GM18520 (cell line): ENCODE data around the gene PSMD5.

Source experiments
- ATAC-seq: cut with Tn5 transposase; IDR thresholded peaks from one replicate; pipeline ENCODE4 v1.9.1; 2021; ENCODE audit not compliant: unreplicated experiment

The PSMD5 gene

DNA sequence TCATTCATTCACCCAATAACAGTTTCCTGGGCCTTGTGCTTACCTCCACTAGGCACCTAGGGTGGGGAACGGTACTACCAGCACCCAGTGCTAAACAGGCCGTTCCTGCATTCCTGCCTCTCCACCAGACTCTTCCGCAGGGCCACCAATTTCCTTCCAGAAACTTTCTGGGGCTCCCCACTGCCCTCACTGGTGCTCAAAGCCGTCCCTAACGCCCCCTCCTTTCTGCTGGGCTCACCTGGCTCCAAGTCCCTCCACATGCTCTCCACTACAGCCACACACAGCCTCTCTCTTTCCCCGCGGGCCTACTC lies 32.9 kb upstream of the PSMD5 start:
- no peak for ATAC-seq

DNA sequence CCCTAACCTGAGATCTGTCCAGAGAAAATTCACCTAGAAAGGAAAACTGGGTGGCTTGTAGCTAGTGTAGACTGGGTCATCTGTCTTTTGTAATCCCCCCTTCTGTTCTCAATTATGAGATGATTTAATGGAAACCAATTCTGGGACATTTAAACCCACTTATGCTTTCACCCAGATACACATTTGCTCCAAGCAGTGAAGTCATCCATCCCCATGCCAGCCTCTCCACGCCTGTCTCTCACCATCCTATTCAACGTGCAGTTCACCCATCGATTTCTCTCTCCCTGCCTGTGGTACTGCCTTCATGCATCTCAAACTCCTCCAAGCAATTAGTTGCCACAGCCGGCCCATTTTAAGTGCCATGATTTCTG lies 32.5 kb upstream of the PSMD5 start:
- ATAC-seq, result no peak

DNA sequence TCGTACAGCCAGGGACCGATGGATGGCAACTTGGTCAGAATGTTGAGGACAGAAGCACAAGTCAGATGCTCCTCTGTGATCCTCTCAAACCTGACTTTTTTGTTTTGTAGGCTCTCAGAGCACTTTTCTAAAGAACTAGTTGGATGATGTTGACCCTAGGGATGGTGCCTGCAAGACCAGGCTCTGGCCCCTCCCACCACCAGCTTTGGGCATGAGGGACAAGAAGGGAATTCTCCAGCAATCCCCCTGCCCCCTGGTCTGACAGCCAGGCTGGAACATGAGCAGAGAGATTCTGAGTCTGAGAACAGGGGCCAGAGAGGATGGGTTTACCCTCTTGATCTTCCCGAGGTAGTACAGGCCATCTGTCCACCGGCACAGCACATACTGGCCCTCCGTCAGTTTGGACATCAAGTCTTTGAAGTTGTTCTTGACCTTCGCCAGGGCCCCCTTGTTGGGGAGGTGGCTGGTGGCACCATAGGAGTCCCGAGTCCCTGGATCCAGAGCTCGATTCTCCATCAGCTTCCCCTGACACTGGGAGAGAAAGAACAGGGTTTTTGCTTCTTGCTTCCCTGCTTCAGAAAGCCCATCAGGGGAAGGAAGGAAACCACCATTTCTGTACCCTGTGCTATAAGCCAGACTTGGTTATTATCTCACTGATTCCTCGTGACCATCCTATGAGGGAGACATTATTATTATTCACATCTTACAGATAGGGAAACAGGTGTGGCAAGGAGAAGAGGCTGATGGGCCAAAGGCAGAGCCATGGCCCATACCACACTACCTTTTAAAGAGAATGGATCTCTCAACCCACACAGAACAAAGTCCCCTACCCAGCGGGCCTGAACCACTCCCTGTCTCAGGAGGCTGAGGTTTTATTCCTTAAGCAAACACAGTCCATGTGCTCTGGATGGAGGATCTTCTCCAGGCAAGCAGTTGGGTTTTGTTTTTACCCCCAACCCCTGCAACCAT lies 31.8 kb upstream of the PSMD5 start:
- ATAC-seq, result no peak

DNA sequence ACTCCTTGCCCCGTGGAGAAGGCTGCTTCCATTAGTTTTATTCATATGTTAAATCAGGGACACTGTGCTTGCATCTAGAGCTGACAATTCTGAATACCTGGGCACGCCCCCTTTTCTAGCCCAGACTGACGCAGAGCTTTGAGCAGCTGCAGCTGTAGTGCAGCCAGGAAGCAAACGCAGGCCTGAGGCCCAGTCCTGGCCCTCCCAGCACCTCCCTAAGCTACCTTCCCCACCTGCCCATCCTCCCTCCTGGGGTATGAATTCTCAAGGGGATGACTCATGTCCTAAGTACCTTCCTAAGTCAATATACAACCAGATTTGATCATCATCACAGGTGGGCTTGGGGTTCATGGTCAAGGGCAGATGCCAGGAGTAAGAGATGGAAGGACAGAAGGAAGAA lies 30.8 kb upstream of the PSMD5 start:
- no peak for ATAC-seq

DNA sequence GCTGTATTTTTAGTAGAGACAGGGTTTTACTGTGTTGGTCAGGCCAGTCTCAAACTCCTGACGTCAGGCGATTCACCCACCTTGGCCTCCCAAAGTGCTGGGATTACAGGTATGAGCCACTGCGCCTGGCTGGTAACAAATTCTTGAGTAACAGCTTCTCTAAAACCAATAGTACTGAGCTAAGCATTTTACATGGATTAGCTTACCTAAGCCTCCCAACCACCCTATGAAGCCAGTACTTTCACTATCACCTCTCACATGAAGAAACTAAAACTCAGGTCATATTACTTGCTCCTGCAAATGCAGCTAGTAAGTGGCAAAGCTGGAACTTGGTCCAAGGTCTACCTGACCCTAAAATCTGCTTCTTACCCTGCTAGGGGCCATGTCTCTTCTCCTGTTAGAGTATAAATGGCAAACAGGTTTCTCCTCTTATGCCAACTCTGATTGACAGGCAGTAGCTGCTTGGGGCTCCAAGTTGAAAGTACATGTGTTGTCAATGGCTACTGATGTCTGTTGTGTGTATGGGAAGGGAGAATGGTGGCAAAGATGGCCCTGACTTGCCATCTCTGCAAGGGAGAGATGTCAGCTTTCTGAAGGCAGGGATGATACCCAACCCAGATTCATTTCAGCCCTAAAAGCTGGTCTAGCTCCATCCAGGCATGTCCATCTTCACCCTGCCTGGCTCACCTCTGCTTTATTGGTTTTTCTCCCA lies 30.2 kb upstream of the PSMD5 start:
- ATAC-seq, result no peak

DNA sequence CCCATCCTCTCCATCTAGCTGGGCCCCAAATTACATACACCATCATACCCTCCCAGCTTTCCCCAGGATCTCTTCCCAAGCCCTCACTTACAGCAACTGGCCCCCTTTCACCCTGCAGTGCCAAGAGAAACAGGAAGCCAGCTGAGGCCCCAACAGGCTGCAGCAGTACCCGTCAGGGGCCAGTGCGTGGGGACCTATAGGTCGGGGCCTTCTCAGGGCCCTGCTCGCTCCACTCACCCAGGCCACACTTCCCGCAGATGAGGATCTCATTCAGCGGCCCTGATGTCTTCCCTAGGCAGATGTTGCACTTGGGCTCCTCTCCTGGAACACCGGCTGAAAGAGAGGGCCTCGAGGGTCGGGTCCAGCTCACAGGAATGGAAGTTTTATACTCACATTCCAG lies 27.5 kb upstream of the PSMD5 start:
- no peak for ATAC-seq

DNA sequence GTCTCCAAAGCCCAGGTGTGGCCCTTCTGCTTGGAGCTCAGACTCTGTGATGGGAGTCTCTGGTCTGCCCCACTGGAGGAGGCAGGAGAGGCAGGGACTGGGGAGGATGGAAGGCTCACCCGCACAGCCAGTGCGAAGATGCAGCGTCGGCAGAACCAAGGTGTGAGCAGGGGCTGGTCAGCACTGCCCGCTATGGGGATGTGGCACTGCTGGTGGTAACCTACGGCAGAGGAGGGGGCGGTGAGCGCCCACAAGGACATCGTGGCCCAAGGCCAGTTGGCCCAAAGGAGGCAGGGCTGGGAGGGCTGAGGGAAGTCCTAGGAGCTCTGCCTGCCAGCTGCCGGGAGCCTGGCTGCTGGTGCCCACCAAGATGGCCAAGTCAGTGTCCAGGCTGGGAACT lies 27.0 kb upstream of the PSMD5 start:
- no peak for ATAC-seq

DNA sequence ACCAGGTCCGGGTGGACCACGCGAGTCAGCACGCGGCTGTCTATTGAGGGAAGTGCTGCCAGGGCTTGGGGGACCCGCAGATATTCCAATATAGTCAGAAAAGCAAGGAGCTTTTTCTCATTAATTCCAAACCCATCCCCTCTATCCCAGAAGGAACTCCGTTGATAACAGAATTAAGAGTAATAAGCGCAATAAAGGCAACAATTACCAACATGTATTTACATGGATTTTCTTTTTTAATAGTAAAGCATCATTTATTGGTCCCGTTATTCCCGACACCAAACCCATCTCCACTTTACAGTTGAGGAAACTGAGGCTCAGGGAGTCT lies 26.6 kb upstream of the PSMD5 start:
- no peak for ATAC-seq

DNA sequence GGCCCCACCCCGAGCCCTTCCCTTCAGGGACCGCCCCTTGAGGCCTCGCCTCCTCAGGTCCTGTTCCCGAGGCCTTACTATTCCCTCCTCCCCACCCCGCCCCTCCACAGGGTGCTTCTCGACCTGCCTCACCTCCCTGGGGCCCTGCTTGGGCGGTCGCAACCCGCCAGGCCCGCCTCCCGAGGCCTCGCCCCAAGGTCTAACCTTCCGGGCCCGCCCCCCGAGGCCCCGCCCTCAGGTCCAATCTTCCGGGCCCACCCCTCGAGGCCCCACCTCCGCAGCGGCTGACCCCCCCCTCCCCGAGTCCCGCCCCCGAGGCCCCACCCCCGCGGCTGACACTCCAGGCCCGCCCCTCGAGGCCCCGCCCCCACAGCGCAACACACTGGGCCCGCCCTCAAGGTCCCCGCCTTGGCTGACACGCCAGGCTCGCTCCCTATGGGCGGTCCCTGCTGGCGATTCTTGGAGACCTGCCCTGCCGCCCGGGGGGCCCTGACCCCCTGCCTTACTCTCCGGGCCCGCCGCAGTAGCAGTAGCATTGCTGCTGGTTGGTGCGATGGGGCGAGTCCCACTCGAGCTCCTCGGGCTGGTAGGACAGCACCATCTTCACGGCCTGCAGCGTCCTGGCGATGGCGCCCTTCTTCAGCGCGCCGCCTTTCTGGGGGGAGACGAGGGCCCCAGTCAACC lies 26.1 kb upstream of the PSMD5 start:
- peak; percentile 79 for ATAC-seq

DNA sequence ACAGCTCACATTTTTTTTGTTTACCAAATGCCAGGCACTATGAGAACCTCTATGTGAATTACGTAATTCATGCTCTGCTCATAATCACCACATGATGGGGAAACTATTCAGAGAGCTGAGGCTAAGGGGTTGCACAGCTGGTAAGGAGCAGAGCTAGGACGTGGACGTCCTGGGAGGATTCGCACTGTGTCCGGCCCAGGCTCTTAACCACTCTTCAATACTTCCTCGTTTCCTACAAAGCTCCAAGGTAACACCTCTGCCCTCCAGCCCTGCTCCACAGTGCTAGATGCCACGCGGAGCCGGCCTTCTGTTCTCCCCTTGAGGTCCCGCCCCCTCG lies 25.6 kb upstream of the PSMD5 start:
- ATAC-seq, result peak; percentile 11

DNA sequence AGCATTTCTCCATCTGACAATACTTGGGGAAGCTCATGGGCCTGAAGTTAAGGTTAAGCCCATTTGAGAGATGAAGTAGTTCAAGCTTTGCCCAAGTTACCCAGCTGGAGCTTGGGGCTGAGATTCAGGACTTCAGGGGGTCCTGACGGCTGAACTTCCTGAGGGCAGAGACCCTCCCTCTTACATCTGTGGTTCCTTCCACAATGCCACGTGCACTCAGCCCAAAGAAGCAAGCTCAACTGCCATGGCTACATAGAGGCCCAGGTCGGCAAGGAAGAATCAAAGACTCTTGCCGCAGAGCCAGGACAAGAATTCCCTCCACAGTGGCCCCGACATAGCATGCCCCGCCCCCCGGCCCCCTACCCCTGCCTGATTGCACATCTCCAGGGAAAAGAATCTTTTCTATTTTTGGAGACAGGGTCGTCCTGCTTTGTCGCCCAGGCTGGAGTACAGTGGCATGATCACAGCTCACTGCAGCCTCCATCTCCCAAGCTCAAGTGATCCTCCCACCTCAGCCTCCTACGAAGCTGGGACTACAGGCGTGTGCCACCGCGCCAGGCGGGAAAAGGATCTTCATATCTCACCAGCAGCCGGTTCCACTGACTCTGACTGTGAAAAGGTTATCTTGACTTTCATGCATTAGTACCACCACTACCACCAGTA lies 25.1 kb upstream of the PSMD5 start:
- ATAC-seq, result no peak

DNA sequence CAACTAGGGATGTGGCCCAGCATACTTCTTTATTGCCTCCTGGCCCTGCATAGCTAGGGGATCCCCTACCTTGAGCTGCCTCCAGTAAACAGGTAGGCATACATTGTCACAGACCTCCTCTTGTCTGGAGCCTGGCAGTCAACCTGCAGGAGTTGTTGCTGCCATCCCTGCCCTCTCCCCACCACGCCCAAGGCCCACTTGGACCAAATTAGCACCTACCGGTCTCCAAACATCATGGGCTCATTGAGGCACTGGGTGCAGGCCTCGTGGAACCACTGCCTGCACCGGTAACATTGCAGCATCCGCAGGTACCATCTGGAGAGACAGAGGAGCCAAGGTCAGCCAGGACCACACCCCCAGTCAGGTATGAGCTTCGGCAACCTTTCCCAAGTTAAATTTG lies 23.9 kb upstream of the PSMD5 start:
- ATAC-seq, result no peak

DNA sequence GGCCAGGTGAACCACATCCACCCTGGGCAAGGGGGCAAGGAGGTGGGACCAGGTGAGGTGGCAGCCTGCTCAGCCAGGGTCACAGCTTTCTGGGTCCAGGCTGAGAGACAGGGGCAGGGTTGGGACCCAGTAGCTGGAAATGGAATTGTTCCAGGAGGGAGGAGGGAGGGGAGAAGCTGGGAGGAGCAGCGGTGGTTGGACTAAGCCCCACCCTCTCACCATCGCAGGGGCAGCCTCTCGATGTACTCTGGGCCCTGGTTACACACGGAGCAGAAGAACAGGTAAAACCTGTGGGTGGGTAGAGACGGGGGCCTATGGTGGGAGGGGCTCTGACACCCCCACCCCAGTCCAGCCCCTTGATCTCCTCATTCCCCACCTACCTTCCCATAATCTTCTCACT lies 23.1 kb upstream of the PSMD5 start:
- ATAC-seq, result no peak

DNA sequence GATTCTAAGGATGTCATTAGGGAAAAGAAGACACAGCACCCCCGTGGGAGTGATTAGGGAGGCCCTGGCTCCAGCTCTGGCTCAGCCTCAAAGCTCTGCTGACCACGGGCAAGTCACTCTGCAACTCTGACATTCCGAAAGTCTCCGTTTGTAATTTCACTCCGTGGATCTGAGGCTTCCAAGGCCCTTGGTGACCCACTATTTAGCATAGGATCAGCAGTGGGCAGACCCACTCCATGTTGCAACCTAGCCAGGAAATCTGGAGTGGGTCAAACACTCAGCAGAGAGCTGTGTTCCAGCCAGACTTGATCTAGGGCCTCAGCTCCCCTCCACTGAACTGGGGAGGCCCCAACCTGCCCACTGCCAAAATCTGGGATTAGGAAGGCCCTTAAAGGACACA lies 22.5 kb upstream of the PSMD5 start:
- ATAC-seq, result no peak

DNA sequence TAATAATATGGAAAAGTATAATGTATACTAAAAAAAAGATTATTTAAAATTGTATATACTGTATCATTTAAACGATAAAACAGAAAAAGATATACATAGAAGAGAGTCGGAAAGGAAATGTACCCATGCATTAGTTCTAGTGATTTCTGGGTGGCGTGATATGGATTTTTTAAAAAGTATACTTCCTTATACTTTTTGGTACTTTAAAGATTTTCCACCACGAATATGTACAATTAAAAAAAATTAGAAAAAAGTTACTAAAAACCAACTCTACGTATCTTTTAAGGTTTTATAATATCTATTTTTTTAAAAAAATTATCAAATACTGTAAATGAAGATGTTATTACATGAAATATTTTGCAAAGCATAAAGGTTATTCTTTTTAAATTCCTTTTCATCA lies 22.0 kb upstream of the PSMD5 start:
- no peak for ATAC-seq

DNA sequence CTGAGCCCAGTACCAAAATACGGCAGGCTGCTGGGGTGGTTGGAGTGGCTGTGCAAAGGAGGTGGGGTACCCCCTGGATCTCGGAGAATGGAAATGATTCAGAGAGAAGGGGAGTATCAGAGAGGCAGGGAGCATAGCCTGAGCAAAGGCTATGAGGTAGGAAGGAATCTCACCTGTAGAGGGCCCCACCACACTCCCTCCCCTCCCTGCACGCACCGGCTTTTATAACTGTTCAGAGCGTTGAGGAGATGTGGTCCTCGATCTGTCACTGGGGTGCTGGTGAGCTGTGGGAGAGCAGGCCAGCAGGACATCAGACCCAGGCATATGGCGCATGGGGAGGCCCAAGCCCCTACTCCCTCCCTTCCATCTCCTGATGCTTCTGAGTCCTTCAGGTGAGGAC lies 21.1 kb upstream of the PSMD5 start:
- ATAC-seq, result no peak

DNA sequence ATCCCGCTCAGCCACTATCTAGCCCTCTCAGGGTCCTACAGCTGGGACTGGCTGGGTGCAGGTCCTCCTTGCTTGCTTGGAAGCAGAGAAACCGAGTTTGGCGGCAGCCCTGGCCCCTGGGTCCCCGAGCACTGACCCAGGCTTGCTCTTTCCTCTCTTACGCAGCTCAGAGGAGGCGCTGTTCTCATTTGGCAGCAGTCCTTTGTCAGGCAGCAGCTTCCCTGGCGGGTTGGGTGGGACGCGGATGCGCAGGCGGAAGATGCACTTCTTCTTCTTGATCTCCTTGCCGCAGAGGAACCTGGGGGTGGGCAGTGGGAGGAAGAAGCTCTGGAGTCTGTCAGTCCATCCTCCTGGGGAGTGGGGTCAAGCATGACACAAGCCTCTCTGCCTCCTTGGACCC lies 19.7 kb upstream of the PSMD5 start:
- no peak for ATAC-seq

DNA sequence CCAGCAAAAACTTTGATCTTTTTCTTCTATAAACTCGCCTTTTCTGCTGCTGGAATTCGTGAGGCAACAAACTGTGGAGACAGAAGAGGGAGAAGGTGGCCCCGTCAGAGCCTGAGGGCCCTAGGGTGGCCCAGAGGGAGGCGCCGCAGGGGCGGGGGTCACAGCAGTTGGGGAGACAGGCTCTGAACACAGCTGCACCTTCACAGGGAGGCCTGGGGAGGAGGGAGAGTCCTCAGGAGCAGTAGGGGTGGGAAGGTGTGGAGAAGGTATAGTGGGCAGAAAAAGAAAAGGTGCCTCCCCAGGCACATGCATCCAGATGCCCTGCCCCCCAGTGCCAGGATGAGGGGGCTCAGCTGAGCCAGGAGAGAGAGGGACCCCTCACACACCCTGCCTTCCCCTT lies 19.2 kb upstream of the PSMD5 start:
- no peak for ATAC-seq

DNA sequence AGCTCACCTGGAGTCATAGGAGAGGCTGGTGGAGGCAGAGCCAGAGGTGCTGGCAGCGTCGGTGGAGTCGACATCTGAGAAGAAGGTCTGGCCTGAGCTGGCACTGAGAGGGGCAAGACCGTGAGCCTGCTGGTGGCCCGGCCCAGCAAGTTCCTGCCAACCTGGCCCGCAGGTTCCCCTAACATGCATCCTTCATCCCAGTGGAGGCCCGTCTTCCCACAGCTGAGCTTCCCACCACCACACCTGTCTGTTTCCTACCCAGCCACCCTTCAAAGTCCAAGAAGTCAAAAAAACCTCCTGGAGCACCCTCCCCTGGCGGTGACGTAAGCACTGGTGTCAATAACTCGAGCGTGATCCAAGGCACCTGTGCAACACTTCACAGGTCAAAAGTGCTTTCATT lies 17.4 kb upstream of the PSMD5 start:
- ATAC-seq, result no peak

DNA sequence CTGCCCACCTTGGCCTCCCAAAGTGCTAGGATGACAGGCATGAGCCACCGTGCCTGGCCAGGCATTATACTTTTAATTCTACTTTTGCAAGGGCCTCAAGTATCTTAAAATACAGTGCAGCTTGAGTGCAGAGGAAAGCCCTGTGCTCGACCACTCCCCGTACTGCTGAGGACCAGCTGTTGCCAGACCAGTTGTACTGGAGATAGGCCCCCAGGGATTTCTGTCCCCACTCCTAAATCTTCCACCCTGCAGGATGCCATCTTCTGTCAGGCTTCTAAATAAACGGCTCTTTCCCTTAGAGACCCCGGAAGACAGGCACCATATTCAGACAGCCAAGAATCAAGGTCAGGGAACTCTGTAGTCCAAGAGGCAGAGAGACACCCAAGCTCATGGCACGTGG lies 16.6 kb upstream of the PSMD5 start:
- no peak for ATAC-seq

DNA sequence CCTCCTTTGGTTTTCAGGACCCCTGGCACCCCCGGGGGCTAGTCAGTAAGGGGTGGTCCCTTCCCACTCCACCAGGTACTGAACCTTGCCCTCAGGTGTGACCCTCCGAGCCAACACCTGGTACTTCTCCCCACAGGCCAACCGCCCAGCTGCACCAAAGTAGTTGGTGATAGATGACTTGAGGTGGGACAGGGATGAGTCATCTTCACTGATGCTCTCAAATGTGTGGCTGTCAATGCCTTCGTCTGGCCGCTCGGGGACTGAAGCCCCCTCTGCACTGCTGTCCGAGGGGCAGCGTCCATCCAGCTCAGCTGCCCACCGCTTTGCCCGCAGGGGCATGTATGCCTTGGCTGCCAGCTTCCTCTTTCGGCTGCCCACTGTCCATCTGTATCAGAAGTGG lies 15.2 kb upstream of the PSMD5 start:
- ATAC-seq, result no peak

DNA sequence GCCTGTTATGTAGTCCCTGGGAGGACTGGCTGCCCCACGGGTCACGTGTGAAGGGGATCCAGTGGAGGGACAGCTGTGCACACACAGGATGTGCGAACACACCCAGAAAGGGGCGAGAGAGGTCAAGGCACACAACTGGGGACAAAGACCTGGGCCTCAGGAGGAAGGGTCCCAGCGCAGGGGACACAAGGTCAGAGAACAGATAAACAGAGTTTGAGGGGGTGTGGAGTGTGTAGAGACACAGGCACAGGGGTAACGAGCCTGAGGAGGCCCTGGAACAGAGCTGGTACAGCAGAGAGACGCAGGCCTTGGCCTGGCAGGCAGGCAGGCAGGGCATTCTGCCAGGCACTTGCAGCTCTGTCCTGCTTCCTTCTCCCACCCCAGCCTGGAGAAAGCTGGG lies 14.8 kb upstream of the PSMD5 start:
- no peak for ATAC-seq
